ENCODE results near the gene AGTRAP.

DNA sequence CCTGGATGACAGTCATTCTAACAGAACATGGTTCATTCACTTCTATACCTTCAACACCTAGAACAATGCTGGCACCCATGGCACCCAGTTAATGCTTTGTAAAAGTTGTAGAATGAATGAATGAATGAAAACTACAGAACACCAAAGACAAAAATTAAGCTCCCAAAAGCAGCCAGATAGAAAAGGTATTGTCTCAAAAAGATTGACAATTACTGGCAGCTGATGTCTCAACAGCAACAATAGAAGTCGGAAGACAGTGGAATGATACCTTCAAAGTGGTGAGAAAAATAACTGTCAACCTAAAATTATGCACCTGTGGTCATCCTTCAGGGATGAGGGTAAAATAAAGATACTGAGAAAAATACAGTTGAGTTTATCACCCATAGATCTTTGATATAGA, 21.1 kb downstream of the AGTRAP start:
- TF ChIP-seq POLR2AphosphoS5 (IDR thresholded peaks at IDR 0.05; ENCODE audit: low read depth, low read length) (no peak), POLR2A (IDR thresholded peaks at IDR 0.05; ENCODE audit: low read depth, low read length) (no peak)
